Upper lobe of right lung (tissue), 1 donor: ENCODE data around the gene LACRT. TPM values are rescaled to one million over a fixed set of nuclear protein-coding genes. Genes with fewer than 3 reads are reported as not detected.

Experiments used
- ATAC-seq: fragments of 200-7000 bp; cut with Tn5 transposase; one replicate; pipeline ENCODE4 v1.9.1; 2020; ENCODE audit warnings: mild to moderate bottlenecking, moderate library complexity
- DNase-seq: peaks from one replicate; pipeline ENCODE4 v3.0.0-alpha.2; 2020
- H3K27ac ChIP-seq: fragments of 200-600 bp; one replicate; pipeline ENCODE4 v1.8.0; 2022
- H3K27me3 ChIP-seq: fragments of 200-600 bp; one replicate; pipeline ENCODE4 v1.8.0; 2022; ENCODE audit warnings: mild to moderate bottlenecking
- H3K36me3 ChIP-seq: fragments of 200-600 bp; one replicate; pipeline ENCODE4 v1.8.0; 2022
- H3K4me1 ChIP-seq: fragments of 200-600 bp; one replicate; pipeline ENCODE4 v1.8.0; 2022
- H3K4me3 ChIP-seq: fragments of 200-600 bp; one replicate; pipeline ENCODE4 v1.8.0; 2022; ENCODE audit warnings: mild to moderate bottlenecking
- H3K9me3 ChIP-seq: fragments of 200-600 bp; one replicate; pipeline ENCODE4 v1.8.0; 2022
- intact Hi-C: fragments of 100-400 bp; cut with DNase I; formaldehyde crosslinking; loops from one replicate; pipeline ENCODE4 v1.11.0; 2022
- total RNA-seq: library from RNA; stranded (reverse); fragmentation: NEBNext Ultra II Directional; extraction: Animal tissue kit (Norgen Biotek cat#: 25700); gene quantifications from one replicate; pipeline ENCODE4 v1.2.1, GENCODE V29; 2021
- TF ChIP-seq, protein P1 (sequence below): fragments of 200-600 bp; IDR thresholded peaks from one replicate; pipeline ENCODE4 v1.8.0; 2022; ENCODE audit warnings: antibody characterized with exemption
- donor health status: DM: no; HTN: yes; CAD: no; lungs with severe emphysema.

Gene LACRT
- total RNA-seq, 1 donor from 2014 or later = not detected

DNA sequence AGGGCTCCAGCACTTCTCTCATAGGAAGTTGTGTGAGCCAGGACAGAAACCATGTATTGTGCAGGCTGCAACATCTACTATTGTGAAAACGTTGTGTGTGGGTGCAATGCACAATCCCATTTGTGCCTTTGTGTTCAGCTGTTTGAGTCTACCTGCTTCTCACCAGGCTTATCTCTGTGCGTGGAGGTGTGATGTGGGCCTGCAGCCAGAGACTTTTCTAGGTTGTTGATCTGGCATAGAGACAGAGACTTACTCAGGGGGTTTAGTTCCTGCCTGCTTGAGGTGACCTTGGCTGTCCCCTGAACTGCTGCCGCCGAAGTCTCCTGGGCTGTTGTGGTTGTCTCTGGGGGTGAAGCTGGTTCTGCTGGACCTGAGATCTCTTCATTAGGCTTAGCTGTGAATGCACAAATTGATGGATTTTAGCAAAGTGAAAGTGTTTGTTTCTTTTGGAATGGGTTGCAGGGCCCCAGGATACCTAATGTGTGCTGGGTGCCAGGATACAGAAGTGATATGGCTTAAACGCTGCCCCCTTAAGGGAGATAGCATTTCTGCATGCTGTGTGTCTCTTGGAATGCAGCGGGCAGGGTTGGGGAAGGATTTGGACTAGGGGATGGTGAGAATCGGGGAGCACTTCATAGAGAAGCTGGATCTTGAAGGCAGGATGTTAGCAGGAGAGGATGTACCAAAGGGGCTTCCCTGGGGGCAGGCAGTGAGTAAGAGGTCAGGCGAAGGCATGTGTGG, 2.5 kb downstream of the LACRT start:
- Histone ChIP-seq H3K9me3 (no peaks in the 10 kb centered on the region), H3K4me3 (no peak overlapping the region), H3K36me3 (no peaks in the 10 kb centered on the region), H3K27me3 (no peaks in the 10 kb centered on the region), H3K27ac (no peak overlapping the region), H3K4me1 (no peaks in the 10 kb centered on the region)
- ATAC-seq (no peak), DNase-seq (no peak)
- intact Hi-C loops = no loop called here
- TF ChIP-seq, protein P1, sequence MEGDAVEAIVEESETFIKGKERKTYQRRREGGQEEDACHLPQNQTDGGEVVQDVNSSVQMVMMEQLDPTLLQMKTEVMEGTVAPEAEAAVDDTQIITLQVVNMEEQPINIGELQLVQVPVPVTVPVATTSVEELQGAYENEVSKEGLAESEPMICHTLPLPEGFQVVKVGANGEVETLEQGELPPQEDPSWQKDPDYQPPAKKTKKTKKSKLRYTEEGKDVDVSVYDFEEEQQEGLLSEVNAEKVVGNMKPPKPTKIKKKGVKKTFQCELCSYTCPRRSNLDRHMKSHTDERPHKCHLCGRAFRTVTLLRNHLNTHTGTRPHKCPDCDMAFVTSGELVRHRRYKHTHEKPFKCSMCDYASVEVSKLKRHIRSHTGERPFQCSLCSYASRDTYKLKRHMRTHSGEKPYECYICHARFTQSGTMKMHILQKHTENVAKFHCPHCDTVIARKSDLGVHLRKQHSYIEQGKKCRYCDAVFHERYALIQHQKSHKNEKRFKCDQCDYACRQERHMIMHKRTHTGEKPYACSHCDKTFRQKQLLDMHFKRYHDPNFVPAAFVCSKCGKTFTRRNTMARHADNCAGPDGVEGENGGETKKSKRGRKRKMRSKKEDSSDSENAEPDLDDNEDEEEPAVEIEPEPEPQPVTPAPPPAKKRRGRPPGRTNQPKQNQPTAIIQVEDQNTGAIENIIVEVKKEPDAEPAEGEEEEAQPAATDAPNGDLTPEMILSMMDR = no peak

GRCh38 chr12:54631551-54631950, 3.1 kb downstream of the LACRT start:
- TF ChIP-seq, protein P1 = no peak
- no peaks in the 10 kb centered on the region for H3K9me3 ChIP-seq
- H3K27ac ChIP-seq = no peak overlapping the region
- ATAC-seq (no peak), DNase-seq (no peak)
- H3K36me3 ChIP-seq = no peaks in the 10 kb centered on the region
- H3K4me3 ChIP-seq = no peak overlapping the region
- intact Hi-C loops = no loop called here
- no peaks in the 10 kb centered on the region for H3K27me3 ChIP-seq
- H3K4me1 ChIP-seq = no peaks in the 10 kb centered on the region

GRCh38 chr12:54629925-54630324, 4.8 kb downstream of the LACRT start:
- intact Hi-C loops = no loop called here
- H3K4me1 ChIP-seq = no peaks in the 10 kb centered on the region
- no peak overlapping the region for H3K4me3 ChIP-seq
- peaks cover 3% of the 10 kb centered on the region for H3K27me3 ChIP-seq
- DNase-seq (no peak), ATAC-seq (no peak)
- H3K27ac ChIP-seq = no peak overlapping the region
- no peaks in the 10 kb centered on the region for H3K9me3 ChIP-seq
- H3K36me3 ChIP-seq = no peaks in the 10 kb centered on the region
- TF ChIP-seq, protein P1 = no peak

- H3K27me3 ChIP-seq = peaks cover 8% of the 10 kb centered on the region
- DNase-seq = no peak
- H3K4me1 ChIP-seq = no peaks in the 10 kb centered on the region
- H3K9me3 ChIP-seq = no peaks in the 10 kb centered on the region
- no peak overlapping the region for H3K4me3 ChIP-seq
- TF ChIP-seq, protein P1 = no peak
- intact Hi-C loops = no loop called here
- no peak overlapping the region for H3K27ac ChIP-seq
- H3K36me3 ChIP-seq = no peaks in the 10 kb centered on the region
- no peak for ATAC-seq
These were observed 6.4 kb downstream of the LACRT start for GRCh38 chr12:54628186-54628846.

GRCh38 chr12:54627304-54627703, 7.4 kb downstream of the LACRT start:
- no peak overlapping the region for H3K27ac ChIP-seq
- no peak for ATAC-seq
- intact Hi-C loops = no loop called here
- H3K4me1 ChIP-seq = no peaks in the 10 kb centered on the region
- no peak for DNase-seq
- H3K36me3 ChIP-seq = no peaks in the 10 kb centered on the region
- TF ChIP-seq, protein P1 = no peak
- H3K4me3 ChIP-seq = no peak overlapping the region
- H3K9me3 ChIP-seq = no peaks in the 10 kb centered on the region
- peaks cover 11% of the 10 kb centered on the region for H3K27me3 ChIP-seq
